Tibial nerve (tissue), 4 donors: Measurements from ENCODE around the gene RAN. TPM values are rescaled to one million over a fixed set of nuclear protein-coding genes. Genes with fewer than 3 reads are reported as not detected.
A peak's percentile ranks its signal among the peaks of the same experiment; 100 is the strongest.

Experiments
- DNase-seq, 2 donors: peaks; one replicate each; pipeline ENCODE4 v3.0.0-alpha.2; 2019; ENCODE audit warnings: low spot score in 2 of 2
- H3K27ac ChIP-seq, 4 donors: fragments of 200-600 bp; sonication (generic) in 3 of 4; one replicate each; pipeline ENCODE4 v1.5.1; 2017 to 2019; ENCODE audit warnings: mild to moderate bottlenecking in 1 of 4
- H3K27me3 ChIP-seq, 2 donors: fragments of 200-600 bp; sonication (generic) in 1 of 2; one replicate each; pipeline versions ENCODE4 v1.5.1 to v1.6.0; 2017 to 2019
- H3K36me3 ChIP-seq, 3 donors: fragments of 200-600 bp; sonication (generic); one replicate each; pipeline ENCODE4 v1.5.1; 2018 to 2019
- H3K4me1 ChIP-seq, 4 donors: fragments of 200-600 bp; sonication (generic) in 3 of 4; one replicate each; pipeline ENCODE4 v1.5.1; 2017 to 2019
- H3K4me3 ChIP-seq, 4 donors: fragments of 200-600 bp; sonication (generic) in 3 of 4; one replicate each; pipeline ENCODE4 v1.5.1; 2017 to 2019; ENCODE audit warnings: mild to moderate bottlenecking in 1 of 4, moderate library complexity in 1 of 4
- H3K9me3 ChIP-seq, 4 donors: fragments of 200-600 bp; sonication (generic) in 3 of 4; one replicate each; pipeline ENCODE4 v1.5.1; 2017 to 2019
- EP300 ChIP-seq, 2 donors: sonication (generic); formaldehyde crosslinking; IDR thresholded peaks; one replicate each; pipeline ENCODE4 v1.6.1; 2017; ENCODE audit warnings: antibody characterized with exemption in 2 of 2, mild to moderate bottlenecking in 1 of 2
- POLR2A ChIP-seq, 2 donors: fragments of 450-650 bp; IDR thresholded peaks; one replicate each; pipeline ENCODE4 v1.6.1; 2017; ENCODE audit warnings: antibody characterized with exemption in 2 of 2, mild to moderate bottlenecking in 2 of 2, moderate library complexity in 2 of 2
- WGBS, 2 donors: methylation state at CpG; one replicate each; pipeline ENCODE4 v1.1.5; 2018; 5-methylcytosine and 5-hydroxymethylcytosine counted together
- small RNA-seq: library from RNA; depleted of rRNA; stranded (forward); fragments of <200 nt; gene quantifications from one replicate; pipeline ENCODE3, GENCODE V24; 2016
- total RNA-seq, 4 donors: library from RNA; depleted of rRNA; stranded (reverse); fragments of >200 nt; gene quantifications; one replicate each; pipeline ENCODE4 v1.1.0, GENCODE V29; 2016

RAN gene
- total RNA-seq, 4 donors from 2014 or later = 105 to 155 (median 124) TPM

- no peaks in the 10 kb centered on the region for H3K36me3 ChIP-seq
- TF ChIP-seq POLR2A (IDR thresholded peaks at IDR 0.05) = no peak
- TF ChIP-seq EP300 (IDR thresholded peaks at IDR 0.05) = peak; percentile 37 to 58
- H3K4me1 ChIP-seq = peaks cover 0 to 42% (median 0%) of the 10 kb centered on the region in 4 donors
- 30 to 45% methylated on average over 7 of the region's 7 CpGs for WGBS, 2 donors
- H3K27me3 ChIP-seq = peaks cover 0 to 9% of the 10 kb centered on the region in 2 donors
- peaks cover 0 to 8% (median 0%) of the 10 kb centered on the region in 4 donors for H3K9me3 ChIP-seq
- H3K4me3 ChIP-seq = no peak overlapping the region
- H3K27ac ChIP-seq = peak overlapping the region; percentile 29 to 73 (median 42)
- DNase-seq = peak in 1 of 2 donors; percentile 23
Measured at GRCh38 chr12:130925666-130926015, 53.8 kb downstream of the RAN start.

Small RNAs within 50 kb of the gene (small RNA-seq; reads per million reads assigned to genes)
- gene RF00019 (not detected), gene RNU6-1077P (not detected)

Other genes with a start within 250 kb of the RAN start
- 1 to 10 TPM in 2 of 4 donors, under 1 TPM in 1, not detected in 1; 0.22 to 1.4 (median 1.2) TPM for gene RIMBP2, start 155.8 kb upstream of the RAN start, total RNA-seq
- 10 to 100 TPM; 26.3 to 44.8 (median 33.6) TPM for gene STX2, start 32.8 kb upstream of the RAN start, total RNA-seq
- gene ADGRD1, start 81.8 kb downstream of the RAN start, total RNA-seq = 100 to 1,000 TPM in 3 of 4 donors, 10 to 100 TPM in 1; 99.0 to 179 (median 125) TPM